Type B pancreatic cell (in vitro differentiated cells): Measurements from ENCODE around the gene NAT14. TPM values are rescaled to one million over a fixed set of nuclear protein-coding genes. Genes with fewer than 3 reads are reported as not detected.

Experiments
- DNase-seq: peaks from one replicate; pipeline ENCODE4 v3.0.0; 2021; ENCODE audit warnings: mixed read lengths; ENCODE audit not compliant: unreplicated experiment; ENCODE audit errors: extremely low spot score
- H3K27ac Mint-ChIP-seq: 2 replicates; pipeline ENCODE4 v1.8.0; 2021; ENCODE audit warnings: mild to moderate bottlenecking, mixed read lengths
- H3K27me3 Mint-ChIP-seq: 2 replicates; pipeline ENCODE4 v1.8.0; 2021; ENCODE audit warnings: mixed read lengths
- H3K36me3 Mint-ChIP-seq: 2 replicates; pipeline ENCODE4 v1.8.0; 2021; ENCODE audit warnings: mixed read lengths
- H3K4me1 Mint-ChIP-seq: one replicate; pipeline ENCODE4 v1.8.0; 2021; ENCODE audit warnings: mixed read lengths; ENCODE audit not compliant: unreplicated experiment
- H3K4me3 Mint-ChIP-seq: 2 replicates; pipeline ENCODE4 v1.8.0; 2021; ENCODE audit warnings: mild to moderate bottlenecking, mixed read lengths
- H3K9me3 Mint-ChIP-seq: 2 replicates; pipeline ENCODE4 v1.8.0; 2021; ENCODE audit warnings: mixed read lengths
- total RNA-seq: library from RNA; stranded (reverse); gene quantifications from 2 replicates; pipeline ENCODE4 v1.2.1, GENCODE V29; 2021; ENCODE audit warnings: low replicate concordance
- TF ChIP-seq, protein P1 (sequence below): fragments of 200-600 bp; sonication (generic); conservative IDR thresholded peaks from 2 replicates; pipeline ENCODE4 v1.5.0; 2021; ENCODE audit warnings: antibody characterized with exemption, mild to moderate bottlenecking

The NAT14 gene
- total RNA-seq, 1 donor from 2014 or later: 64.3 TPM

DNA sequence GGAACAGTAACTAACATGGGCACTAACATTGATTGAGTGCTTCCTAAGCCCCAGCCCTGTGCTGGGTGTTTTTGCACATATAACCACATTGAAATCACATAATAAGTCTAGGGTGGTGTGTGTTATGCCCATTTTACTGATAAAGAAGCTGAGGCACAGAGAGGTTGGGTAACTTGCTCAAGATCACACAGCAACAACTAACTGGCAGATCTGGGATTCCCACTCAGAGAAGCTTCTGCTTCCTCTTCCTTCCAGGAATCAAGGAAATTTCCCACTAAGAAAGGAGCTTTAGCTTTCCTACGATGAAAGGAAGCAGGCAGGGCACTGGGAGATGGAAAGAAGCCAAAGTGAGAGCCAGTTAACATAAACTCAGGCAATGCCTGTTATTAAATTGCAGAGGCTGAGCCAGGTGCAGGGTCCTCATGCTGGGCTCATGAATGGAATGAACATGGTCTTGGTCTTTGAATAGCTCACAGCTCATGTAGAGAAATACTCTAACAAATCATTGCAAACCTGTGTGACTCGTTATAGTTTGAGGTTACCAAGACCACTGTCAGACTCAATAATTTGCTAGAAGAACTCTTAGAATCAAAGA is 13.4 kb downstream of the NAT14 start:
- H3K27ac Mint-ChIP-seq: no peak overlapping the region

DNA sequence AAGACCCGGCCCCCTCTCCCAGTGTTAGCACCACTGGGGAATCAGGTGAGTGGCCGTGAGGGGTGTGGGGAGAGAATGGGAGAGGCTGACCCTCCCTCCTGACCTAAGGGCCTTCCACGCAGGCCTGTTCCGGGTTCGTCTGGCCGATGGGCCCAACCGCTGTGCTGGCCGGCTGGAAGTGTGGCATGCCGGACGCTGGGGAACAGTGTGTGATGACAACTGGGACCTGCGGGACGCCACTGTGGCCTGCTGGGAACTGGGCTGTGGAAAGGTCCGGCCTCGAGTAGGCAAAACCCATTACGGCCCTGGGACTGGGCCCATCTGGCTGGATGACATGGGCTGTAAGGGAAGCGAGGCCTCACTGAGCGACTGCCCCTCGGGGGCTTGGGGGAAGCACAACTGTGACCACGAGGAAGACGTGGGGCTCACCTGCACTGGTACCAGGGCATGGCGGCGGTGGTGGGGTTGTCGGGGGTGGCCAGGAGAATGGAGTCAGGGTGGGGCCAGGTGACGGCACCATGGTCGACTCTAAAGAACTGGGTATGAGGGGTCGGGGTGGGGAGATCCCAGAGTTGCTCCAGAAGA is 15.5 kb downstream of the NAT14 start:
- TF ChIP-seq, protein P1, sequence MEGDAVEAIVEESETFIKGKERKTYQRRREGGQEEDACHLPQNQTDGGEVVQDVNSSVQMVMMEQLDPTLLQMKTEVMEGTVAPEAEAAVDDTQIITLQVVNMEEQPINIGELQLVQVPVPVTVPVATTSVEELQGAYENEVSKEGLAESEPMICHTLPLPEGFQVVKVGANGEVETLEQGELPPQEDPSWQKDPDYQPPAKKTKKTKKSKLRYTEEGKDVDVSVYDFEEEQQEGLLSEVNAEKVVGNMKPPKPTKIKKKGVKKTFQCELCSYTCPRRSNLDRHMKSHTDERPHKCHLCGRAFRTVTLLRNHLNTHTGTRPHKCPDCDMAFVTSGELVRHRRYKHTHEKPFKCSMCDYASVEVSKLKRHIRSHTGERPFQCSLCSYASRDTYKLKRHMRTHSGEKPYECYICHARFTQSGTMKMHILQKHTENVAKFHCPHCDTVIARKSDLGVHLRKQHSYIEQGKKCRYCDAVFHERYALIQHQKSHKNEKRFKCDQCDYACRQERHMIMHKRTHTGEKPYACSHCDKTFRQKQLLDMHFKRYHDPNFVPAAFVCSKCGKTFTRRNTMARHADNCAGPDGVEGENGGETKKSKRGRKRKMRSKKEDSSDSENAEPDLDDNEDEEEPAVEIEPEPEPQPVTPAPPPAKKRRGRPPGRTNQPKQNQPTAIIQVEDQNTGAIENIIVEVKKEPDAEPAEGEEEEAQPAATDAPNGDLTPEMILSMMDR: no peak
- peaks cover 6% of the 10 kb centered on the region for H3K4me1 Mint-ChIP-seq

More for the DNA sequence above, 13.4 kb downstream of the NAT14 start:
- no peaks in the 10 kb centered on the region for H3K36me3 Mint-ChIP-seq
- H3K4me1 Mint-ChIP-seq: peaks cover 8% of the 10 kb centered on the region
- TF ChIP-seq, protein P1: no peak
- no peak overlapping the region for H3K4me3 Mint-ChIP-seq
- H3K27me3 Mint-ChIP-seq: peaks cover 14% of the 10 kb centered on the region
- H3K9me3 Mint-ChIP-seq: no peaks in the 10 kb centered on the region
- no peak for DNase-seq

DNA sequence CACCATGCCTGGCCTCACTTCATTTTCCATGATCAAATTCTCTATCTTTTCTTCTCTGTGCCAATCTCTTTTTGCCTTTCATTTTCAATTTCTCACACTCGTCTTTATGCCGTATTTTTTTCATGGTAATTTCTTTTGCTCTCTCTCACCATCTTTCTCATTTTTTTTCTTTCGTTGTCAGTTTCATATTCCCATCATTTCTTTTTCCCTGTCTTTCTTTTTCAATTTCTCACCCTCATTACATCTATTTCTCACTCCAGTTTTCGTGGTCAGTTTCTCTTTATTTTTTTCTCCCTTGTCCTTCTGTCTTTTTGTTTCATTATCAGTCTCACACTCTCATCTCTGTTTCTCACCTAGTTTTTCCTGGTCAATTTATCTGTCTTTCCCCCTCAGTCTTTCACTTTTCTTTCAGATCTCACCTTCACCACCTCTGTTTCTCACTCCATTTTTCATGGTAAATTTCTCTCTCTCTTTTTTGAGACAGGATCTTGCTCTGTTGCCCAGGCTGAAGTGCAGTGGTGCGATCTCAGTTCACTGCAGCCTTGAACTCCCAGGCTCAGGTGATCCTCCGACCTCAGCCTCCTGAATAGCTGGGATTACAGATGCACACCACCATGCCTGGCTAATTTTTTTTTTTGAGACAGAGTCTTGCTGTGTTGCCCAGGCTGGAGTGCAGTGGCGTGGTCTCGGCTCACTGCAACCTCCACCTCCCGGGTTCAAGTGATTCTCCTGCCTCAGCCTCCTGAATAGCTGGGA is 17.4 kb downstream of the NAT14 start:
- Mint-ChIP-seq H3K4me1 (no peaks in the 10 kb centered on the region), H3K36me3 (no peaks in the 10 kb centered on the region), H3K9me3 (no peaks in the 10 kb centered on the region), H3K4me3 (no peak overlapping the region), H3K27ac (no peak overlapping the region), H3K27me3 (peaks cover 18% of the 10 kb centered on the region)
- no peak for DNase-seq
- TF ChIP-seq, protein P1: no peak

More for the DNA sequence above, 15.5 kb downstream of the NAT14 start:
- H3K27ac Mint-ChIP-seq: no peak overlapping the region
- peaks cover 16% of the 10 kb centered on the region for H3K27me3 Mint-ChIP-seq
- H3K36me3 Mint-ChIP-seq: no peaks in the 10 kb centered on the region
- H3K9me3 Mint-ChIP-seq: no peaks in the 10 kb centered on the region
- no peak for DNase-seq
- no peak overlapping the region for H3K4me3 Mint-ChIP-seq

DNA sequence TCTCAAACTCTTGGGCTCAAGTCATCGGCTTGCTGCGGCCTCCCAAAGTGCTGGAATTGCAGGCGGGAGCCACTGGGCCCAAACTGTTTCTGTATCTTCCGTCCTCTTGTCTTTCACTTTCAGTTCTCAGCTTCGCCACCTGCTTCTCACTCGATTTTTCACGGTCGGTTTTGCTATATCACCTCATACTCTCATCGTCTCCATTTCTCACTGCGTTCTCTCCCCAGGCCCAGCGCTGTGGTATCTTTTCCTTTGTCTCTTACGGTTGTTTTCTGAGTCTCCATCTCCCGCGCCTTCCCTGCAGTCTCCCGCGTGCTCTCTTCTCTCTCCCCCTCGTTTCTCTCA is 18.1 kb downstream of the NAT14 start:
- H3K4me1 Mint-ChIP-seq: no peaks in the 10 kb centered on the region
- H3K36me3 Mint-ChIP-seq: no peaks in the 10 kb centered on the region
- DNase-seq: no peak
- no peaks in the 10 kb centered on the region for H3K9me3 Mint-ChIP-seq
- H3K27me3 Mint-ChIP-seq: peaks cover 24% of the 10 kb centered on the region
- H3K4me3 Mint-ChIP-seq: no peak overlapping the region
- H3K27ac Mint-ChIP-seq: no peak overlapping the region
- TF ChIP-seq, protein P1: no peak

DNA sequence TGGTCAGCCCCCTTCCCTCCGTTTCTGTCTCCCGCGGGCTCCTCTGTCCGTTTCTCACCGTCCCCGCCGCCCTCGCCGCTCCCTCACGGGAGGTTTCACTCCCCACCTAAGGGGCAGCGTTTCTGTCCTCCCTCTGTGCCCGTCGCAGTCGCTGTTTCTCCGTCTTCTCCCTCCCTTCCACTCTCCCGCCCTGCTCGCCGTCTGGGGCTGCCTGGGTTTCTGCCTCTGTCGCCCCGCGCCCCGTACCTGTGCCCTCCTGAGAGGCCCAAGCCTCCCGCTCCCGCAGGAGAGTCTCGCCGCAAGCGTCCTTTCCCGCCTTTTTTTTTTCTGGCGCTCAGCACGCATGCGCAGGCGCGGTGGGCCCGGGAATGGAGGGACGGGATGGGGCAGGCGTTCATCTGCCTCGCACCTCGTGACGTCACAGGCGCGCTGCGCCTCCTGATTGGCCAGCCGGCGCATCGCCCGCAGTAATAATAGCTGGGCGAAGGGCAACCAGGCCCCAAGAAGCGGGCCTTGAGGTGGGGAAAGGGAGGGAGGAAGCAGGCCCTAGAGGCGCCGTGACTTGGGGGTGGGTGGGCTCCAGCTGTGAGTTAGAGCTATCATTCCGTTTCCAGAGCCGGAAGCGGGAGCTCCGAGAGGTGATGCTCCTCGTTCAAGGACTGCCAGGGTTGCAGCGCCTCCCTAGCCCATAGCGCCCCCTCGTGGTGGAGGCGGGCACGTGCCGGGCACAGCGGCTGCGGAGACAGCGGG is 18.7 kb downstream of the NAT14 start:
- Mint-ChIP-seq H3K27me3 (peaks cover 23% of the 10 kb centered on the region), H3K9me3 (no peaks in the 10 kb centered on the region), H3K4me3 (peak overlapping the region; percentile 72), H3K27ac (no peak overlapping the region), H3K36me3 (no peaks in the 10 kb centered on the region), H3K4me1 (no peaks in the 10 kb centered on the region)
- DNase-seq: peak; percentile 93
- TF ChIP-seq, protein P1: peak; percentile 99
